EH (cell line): ENCODE data around the gene HLA-G.
A peak's percentile ranks its signal among the peaks of the same experiment; 100 is the strongest.

Source experiments
- DNase-seq: peaks from one replicate; pipeline ENCODE4 v3.0.0-alpha.2; 2015; ENCODE audit warnings: low read depth

The HLA-G gene

GRCh38 chr6:29818892-29819291 lies 8.7 kb upstream of the HLA-G start:
- DNase-seq = no peak

GRCh38 chr6:29824144-29824543 lies 3.5 kb upstream of the HLA-G start:
- no peak for DNase-seq

GRCh38 chr6:29825848-29826247 lies 1.8 kb upstream of the HLA-G start:
- DNase-seq = no peak

GRCh38 chr6:29826271-29826670 lies 1.4 kb upstream of the HLA-G start:
- peak; percentile 1 for DNase-seq

GRCh38 chr6:29828471-29828797 lies 809 bp downstream of the HLA-G start:
- DNase-seq = no peak

- DNase-seq = no peak
Measured at GRCh38 chr6:29829766-29830165, 2.1 kb downstream of the HLA-G start.

- no peak for DNase-seq
Measured at GRCh38 chr6:29830409-29830808, 2.8 kb downstream of the HLA-G start.

- DNase-seq = no peak
Measured at GRCh38 chr6:29831776-29832175, 4.2 kb downstream of the HLA-G start.

- DNase-seq = peak; percentile 16
Measured at GRCh38 chr6:29834564-29835436, 7.2 kb downstream of the HLA-G start.

- DNase-seq = no peak
Measured at GRCh38 chr6:29839917-29840316, 12.3 kb downstream of the HLA-G start.

- no peak for DNase-seq
Measured at GRCh38 chr6:29841030-29841429, 13.4 kb downstream of the HLA-G start.

GRCh38 chr6:29845405-29846006 lies 17.9 kb downstream of the HLA-G start:
- no peak for DNase-seq

- peak; percentile 61 for DNase-seq
Measured at GRCh38 chr6:29847871-29848630, 20.4 kb downstream of the HLA-G start.

- peak; percentile 12 for DNase-seq
Measured at GRCh38 chr6:29850011-29850553, 22.5 kb downstream of the HLA-G start.

- no peak for DNase-seq
Measured at GRCh38 chr6:29851190-29851589, 23.6 kb downstream of the HLA-G start.

GRCh38 chr6:29853245-29853644 lies 25.6 kb downstream of the HLA-G start:
- DNase-seq = peak; percentile 2

GRCh38 chr6:29858006-29858405 lies 30.4 kb downstream of the HLA-G start:
- DNase-seq = no peak

GRCh38 chr6:29861521-29862255 lies 34.1 kb downstream of the HLA-G start:
- peak; percentile 15 for DNase-seq

- DNase-seq = no peak
Measured at GRCh38 chr6:29864037-29864810, 36.6 kb downstream of the HLA-G start.

GRCh38 chr6:29865631-29866030 lies 38.0 kb downstream of the HLA-G start:
- DNase-seq = no peak

- DNase-seq = no peak
Measured at GRCh38 chr6:29870104-29870503, 42.5 kb downstream of the HLA-G start.
